Epithelial cell of proximal tubule (primary cell): ENCODE data around the gene SRGAP1. TPM values are rescaled to one million over a fixed set of nuclear protein-coding genes. Genes with fewer than 3 reads are reported as not detected.
"Not testable (repeated sequence)": the region's sequence is repeated elsewhere in the genome, so short reads cannot be mapped to it uniquely, and the experiment has no call there.

Experiments used
- DNase-seq: peaks from one replicate; pipeline ENCODE4 v3.0.0-alpha.2; 2011; ENCODE audit warnings: low read depth
- H3K4me3 ChIP-seq: 2 replicates; pipeline ENCODE4 v1.5.1; 2011; ENCODE audit warnings: low read depth, mild to moderate bottlenecking, low read length
- CTCF ChIP-seq: conservative IDR thresholded peaks from 2 replicates; pipeline ENCODE4 v1.5.1; 2012; ENCODE audit warnings: low read depth, mild to moderate bottlenecking, low read length
- total RNA-seq: library from RNA; depleted of rRNA; stranded (reverse); fragments of >200 nt; gene quantifications from 2 replicates; pipeline ENCODE4 v1.2.3, GENCODE V29; 2015

Gene SRGAP1
- total RNA-seq, 1 donor from 2014 or later: 9.4 TPM

GRCh38 chr12:63867053-63867452 lies 22.6 kb downstream of the SRGAP1 start:
- no peak for DNase-seq
- no peak for TF ChIP-seq CTCF
- H3K4me3 ChIP-seq: no peak overlapping the region

GRCh38 chr12:63869656-63870055 lies 25.2 kb downstream of the SRGAP1 start:
- DNase-seq: no peak
- TF ChIP-seq CTCF: no peak
- H3K4me3 ChIP-seq: no peak overlapping the region

- H3K4me3 ChIP-seq: no peak overlapping the region
- no peak for TF ChIP-seq CTCF
- no peak for DNase-seq
Measured at GRCh38 chr12:63870838-63871237, 26.3 kb downstream of the SRGAP1 start.

- DNase-seq: no peak
- no peak overlapping the region for H3K4me3 ChIP-seq
- TF ChIP-seq CTCF: no peak
Measured at GRCh38 chr12:63874897-63875480, 30.5 kb downstream of the SRGAP1 start.

GRCh38 chr12:63875703-63876102 lies 31.2 kb downstream of the SRGAP1 start:
- no peak for TF ChIP-seq CTCF
- DNase-seq: no peak
- no peak overlapping the region for H3K4me3 ChIP-seq

- no peak for DNase-seq
- no peak for TF ChIP-seq CTCF
- no peak overlapping the region for H3K4me3 ChIP-seq
Measured at GRCh38 chr12:63876980-63877379, 32.5 kb downstream of the SRGAP1 start.

GRCh38 chr12:63877693-63878092 lies 33.2 kb downstream of the SRGAP1 start:
- TF ChIP-seq CTCF: no peak
- no peak overlapping the region for H3K4me3 ChIP-seq
- no peak for DNase-seq

- not testable (repeated sequence) for H3K4me3 ChIP-seq, DNase-seq
Measured at GRCh38 chr12:63880235-63880634, 35.7 kb downstream of the SRGAP1 start.
